ENCODE results near the gene TCF3. TPM values are rescaled to one million over a fixed set of nuclear protein-coding genes. Genes with fewer than 3 reads are reported as not detected.

Gene TCF3
- total RNA-seq, 2 experiments from 2014 or later = 124 to 126 TPM

- no peak overlapping the region for H3K4me3 Mint-ChIP-seq
- no peak for DNase-seq
- ChIA-PET POLR2A (interaction anchor here (4.6 kb wide), 1 partner anchor 13 kb away, joined by 26 read pairs; no protein-coding TSS in a partner anchor), CTCF (interaction anchor here (1.3 kb wide), 1 partner anchor 250 kb away, joined by 5 read pairs; no protein-coding TSS in a partner anchor)
- H3K9me3 Mint-ChIP-seq = no peaks in the 10 kb centered on the region
- no peak for TF ChIP-seq CTCF (IDR thresholded peaks at IDR 0.05)
- no peaks in the 10 kb centered on the region for H3K4me1 Mint-ChIP-seq (ENCODE audit: low read depth)
- H3K27ac Mint-ChIP-seq = no peak overlapping the region
- no peak for ATAC-seq
- peaks cover 10% of the 10 kb centered on the region for H3K36me3 Mint-ChIP-seq (ENCODE audit: low read depth)
- intact Hi-C loops (cut with micrococcal nuclease) = no loop called here
- H3K27me3 Mint-ChIP-seq = no peaks in the 10 kb centered on the region
Observed at GRCh38 chr19:1576242-1577089, 75.9 kb downstream of the TCF3 start.

GRCh38 chr19:1575323-1576241 lies 76.8 kb downstream of the TCF3 start:
- POLR2A ChIA-PET = interaction anchor here (4.6 kb wide), 1 partner anchor 14 kb away, joined by 26 read pairs; no protein-coding TSS in a partner anchor
- H3K36me3 Mint-ChIP-seq (ENCODE audit: low read depth) = peaks cover 7% of the 10 kb centered on the region
- H3K27ac Mint-ChIP-seq = no peak overlapping the region
- CTCF ChIA-PET = interaction anchor here (1.3 kb wide), 1 partner anchor 251 kb away, joined by 5 read pairs; no protein-coding TSS in a partner anchor
- ATAC-seq (no peak), DNase-seq (no peak)
- intact Hi-C loops (cut with micrococcal nuclease) = no loop called here
- no peaks in the 10 kb centered on the region for H3K9me3 Mint-ChIP-seq
- no peak overlapping the region for H3K4me3 Mint-ChIP-seq
- no peak for TF ChIP-seq CTCF (IDR thresholded peaks at IDR 0.05)
- H3K4me1 Mint-ChIP-seq (ENCODE audit: low read depth) = no peaks in the 10 kb centered on the region
- no peaks in the 10 kb centered on the region for H3K27me3 Mint-ChIP-seq

GRCh38 chr19:1574354-1575136 lies 77.9 kb downstream of the TCF3 start:
- Mint-ChIP-seq H3K27ac (no peak overlapping the region), H3K9me3 (no peaks in the 10 kb centered on the region), H3K4me3 (no peak overlapping the region), H3K4me1 (ENCODE audit: low read depth) (peaks cover 5% of the 10 kb centered on the region), H3K27me3 (peaks cover 3% of the 10 kb centered on the region), H3K36me3 (ENCODE audit: low read depth) (peaks cover 2% of the 10 kb centered on the region)
- intact Hi-C loops (cut with micrococcal nuclease) = no loop called here
- no peak for TF ChIP-seq CTCF (IDR thresholded peaks at IDR 0.05)
- POLR2A ChIA-PET = interaction anchor here (4.6 kb wide), 1 partner anchor 15 kb away, joined by 26 read pairs; no protein-coding TSS in a partner anchor
- CTCF ChIA-PET = no interaction called here
- no peak for ATAC-seq
- DNase-seq = no peak

GRCh38 chr19:1572795-1573194 lies 79.6 kb downstream of the TCF3 start:
- intact Hi-C loops (cut with micrococcal nuclease) = no loop called here
- H3K27me3 Mint-ChIP-seq = peaks cover 3% of the 10 kb centered on the region

More at GRCh38 chr19:1572795-1573194, 79.6 kb downstream of the TCF3 start:
- DNase-seq (no peak), ATAC-seq (no peak)
- POLR2A ChIA-PET = interaction anchor here (1.4 to 2.5 kb wide), 2 partner anchors 14 to 18 kb away, joined by 4 to 6 read pairs; no protein-coding TSS in a partner anchor
- H3K4me3 Mint-ChIP-seq = no peak overlapping the region
- no peak overlapping the region for H3K27ac Mint-ChIP-seq
- H3K36me3 Mint-ChIP-seq (ENCODE audit: low read depth) = no peaks in the 10 kb centered on the region
- peaks cover 5% of the 10 kb centered on the region for H3K4me1 Mint-ChIP-seq (ENCODE audit: low read depth)
- H3K9me3 Mint-ChIP-seq = no peaks in the 10 kb centered on the region
- no peak for TF ChIP-seq CTCF (IDR thresholded peaks at IDR 0.05)
- CTCF ChIA-PET = no interaction called here
